NB4 (cell line): ENCODE measurements around the gene CDHR4.

Experiments
- DNase-seq: peaks from one replicate; pipeline ENCODE4 v3.0.0; 2010; ENCODE audit warnings: low read depth
- H3K4me3 ChIP-seq: one replicate; pipeline ENCODE4 v1.5.1; 2011; ENCODE audit warnings: mild to moderate bottlenecking, low read depth, low read length, moderate library complexity
- CTCF ChIP-seq: IDR thresholded peaks from one replicate; pipeline ENCODE4 v1.5.1; 2012; ENCODE audit warnings: low read depth, low read length
- MYC ChIP-seq: IDR thresholded peaks from 2 replicates; pipeline ENCODE4 v1.6.1; 2011; ENCODE audit warnings: low read depth, low read length
- POLR2A ChIP-seq: IDR thresholded peaks from 2 replicates; pipeline ENCODE4 v1.6.1; 2011; ENCODE audit warnings: mild to moderate bottlenecking; ENCODE audit not compliant: insufficient read length; ENCODE audit errors: extremely low read depth
- TF ChIP-seq, protein P1 (sequence below): IDR thresholded peaks from 2 replicates; pipeline ENCODE4 v1.6.1; 2011; ENCODE audit warnings: low read depth, low read length

The CDHR4 gene

DNA sequence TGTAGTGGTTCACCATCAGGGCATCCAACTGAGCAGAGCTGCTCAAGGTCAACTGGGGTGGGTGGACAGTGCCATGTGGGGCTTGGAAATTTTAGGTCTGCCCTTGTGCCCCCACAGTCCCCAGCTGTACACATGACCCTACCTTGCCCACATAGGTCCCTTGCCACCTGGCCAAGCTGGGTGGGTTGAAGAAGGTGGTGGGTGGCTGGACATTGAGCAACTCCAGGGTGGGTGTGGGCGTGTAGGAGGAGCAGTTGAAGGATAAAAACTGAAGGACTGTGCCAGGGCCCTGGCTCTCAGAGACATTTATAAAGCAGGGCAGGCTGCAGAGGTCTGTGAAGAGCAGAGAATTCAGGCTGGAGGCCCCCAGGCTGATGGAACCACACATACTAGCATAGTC lies 568 bp downstream of the CDHR4 start:
- TF ChIP-seq POLR2A (no peak), CTCF (no peak), MYC (no peak)
- TF ChIP-seq, protein P1, sequence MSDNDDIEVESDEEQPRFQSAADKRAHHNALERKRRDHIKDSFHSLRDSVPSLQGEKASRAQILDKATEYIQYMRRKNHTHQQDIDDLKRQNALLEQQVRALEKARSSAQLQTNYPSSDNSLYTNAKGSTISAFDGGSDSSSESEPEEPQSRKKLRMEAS = no peak
- DNase-seq = no peak
- no peak overlapping the region for H3K4me3 ChIP-seq

DNA sequence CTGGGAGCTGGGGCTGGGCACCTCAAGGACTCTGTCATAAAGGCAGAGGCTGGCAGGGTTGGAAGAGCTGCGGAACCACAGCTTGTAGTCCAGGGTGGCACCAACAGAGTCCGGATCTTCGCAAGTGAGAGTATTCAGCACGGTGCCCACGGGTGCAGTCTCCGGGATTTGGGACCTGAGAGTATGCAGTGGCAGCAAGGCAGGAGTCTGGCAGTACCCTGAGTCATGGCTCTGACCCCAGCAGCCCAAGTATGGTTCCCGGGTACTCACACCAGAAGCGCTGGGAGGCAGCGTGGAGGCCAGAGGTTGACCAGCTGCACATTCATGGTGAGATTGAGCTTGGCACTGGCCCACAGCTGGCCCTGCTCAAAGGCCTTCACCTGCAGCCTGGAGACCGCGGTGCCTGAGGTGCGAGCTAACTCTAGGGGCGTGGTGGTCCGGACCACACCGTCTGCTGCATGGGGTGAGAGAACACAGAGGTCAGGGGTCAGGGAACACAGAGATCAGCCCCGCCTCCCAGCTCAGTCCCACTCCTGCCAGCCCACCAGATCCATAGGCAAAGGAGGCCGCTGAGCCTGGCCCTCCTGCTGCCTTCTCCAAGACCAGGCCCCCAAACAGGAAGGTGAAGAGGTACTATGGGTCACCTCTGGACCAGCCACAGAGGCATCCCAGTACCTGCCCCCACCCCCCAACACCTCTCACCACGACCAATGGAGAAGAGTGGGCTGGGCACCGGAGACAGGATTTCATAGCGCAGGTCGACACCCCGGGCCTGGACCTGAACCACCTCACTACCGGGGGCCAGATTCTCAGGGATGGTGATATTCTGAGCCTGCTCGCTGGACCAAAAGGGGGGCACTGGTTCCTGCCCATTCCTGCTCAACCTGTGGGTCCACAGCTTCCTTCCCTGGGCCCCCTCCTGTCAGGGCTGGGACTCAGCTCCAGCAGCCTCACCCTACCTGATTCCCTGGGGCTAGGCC lies 4.5 kb downstream of the CDHR4 start:
- TF ChIP-seq, protein P1 = no peak
- TF ChIP-seq CTCF (no peak), MYC (no peak), POLR2A (no peak)
- H3K4me3 ChIP-seq = no peak overlapping the region
- DNase-seq = no peak

GRCh38 chr3:49794431-49794830 lies 5.2 kb downstream of the CDHR4 start:
- no peak overlapping the region for H3K4me3 ChIP-seq
- TF ChIP-seq POLR2A (no peak), MYC (no peak), CTCF (no peak)
- TF ChIP-seq, protein P1 = no peak
- no peak for DNase-seq

GRCh38 chr3:49793486-49794085 lies 6.1 kb downstream of the CDHR4 start:
- DNase-seq = no peak
- no peak for TF ChIP-seq POLR2A
- TF ChIP-seq CTCF = no peak
- TF ChIP-seq, protein P1 = no peak
- no peak for TF ChIP-seq MYC
- no peak overlapping the region for H3K4me3 ChIP-seq

GRCh38 chr3:49792371-49793150 lies 7.1 kb downstream of the CDHR4 start:
- DNase-seq = no peak
- H3K4me3 ChIP-seq = no peak overlapping the region
- TF ChIP-seq POLR2A (no peak), CTCF (no peak), MYC (no peak)
- TF ChIP-seq, protein P1 = no peak
